Astrocyte (in vitro differentiated cells and primary cell): ENCODE measurements around the gene SLC6A19. TPM values are rescaled to one million over a fixed set of nuclear protein-coding genes. Genes with fewer than 3 reads are reported as not detected.

Experiments
- DNase-seq: peaks from one replicate; pipeline ENCODE4 v3.0.0-alpha.2; 2010; ENCODE audit warnings: low read depth
- FAIRE-seq: peaks from 2 replicates; lab custom pipeline; 2011; peaks lifted over from hg19 to GRCh38; lab: Jason Lieb, UNC
- H2AFZ ChIP-seq: 2 replicates; pipeline ENCODE4 v1.6.0; 2012; ENCODE audit warnings: low read depth, low read length, inconsistent platforms
- H3K27ac ChIP-seq: 2 replicates; pipeline ENCODE4 v1.5.1; 2011; ENCODE audit warnings: low read depth, low read length, inconsistent platforms
- H3K27me3 ChIP-seq: 2 replicates; pipeline ENCODE4 v1.6.0; 2011; ENCODE audit warnings: low read length, inconsistent platforms; ENCODE audit not compliant: insufficient read depth
- H3K36me3 ChIP-seq: 2 replicates; pipeline ENCODE4 v1.5.1; 2011; ENCODE audit warnings: low read length, inconsistent platforms; ENCODE audit not compliant: insufficient read depth
- H3K4me1 ChIP-seq: 2 replicates; pipeline ENCODE4 v1.5.1; 2011; ENCODE audit warnings: low read length, inconsistent platforms; ENCODE audit not compliant: insufficient read depth
- H3K4me2 ChIP-seq: 2 replicates; pipeline ENCODE4 v1.6.0; 2012; ENCODE audit warnings: low read length, inconsistent platforms
- H3K4me3 ChIP-seq: 2 replicates; pipeline ENCODE4 v1.5.1; 2011; ENCODE audit warnings: low read depth, mild to moderate bottlenecking, low read length, inconsistent platforms; ENCODE audit not compliant: insufficient read depth
- H3K79me2 ChIP-seq: 2 replicates; pipeline ENCODE4 v1.6.0; 2012; ENCODE audit warnings: mild to moderate bottlenecking, low read length, inconsistent platforms; ENCODE audit not compliant: insufficient read depth
- H3K9ac ChIP-seq: 2 replicates; pipeline ENCODE4 v1.6.0; 2012; ENCODE audit warnings: mild to moderate bottlenecking, low read length, inconsistent platforms
- H3K9me3 ChIP-seq: 2 replicates; pipeline ENCODE4 v1.5.1; 2012; ENCODE audit warnings: low read depth, mild to moderate bottlenecking, low read length, inconsistent platforms; ENCODE audit not compliant: insufficient read depth
- H4K20me1 ChIP-seq: 2 replicates; pipeline ENCODE4 v1.6.0; 2012; ENCODE audit warnings: low read length, inconsistent platforms; ENCODE audit not compliant: insufficient read depth
- H3K27ac Mint-ChIP-seq: one replicate; pipeline ENCODE4 v1.8.0; 2021; ENCODE audit warnings: mild to moderate bottlenecking, mixed read lengths; ENCODE audit not compliant: unreplicated experiment
- H3K27me3 Mint-ChIP-seq: one replicate; pipeline ENCODE4 v1.8.0; 2021; ENCODE audit warnings: low read depth, mixed read lengths; ENCODE audit not compliant: unreplicated experiment
- H3K36me3 Mint-ChIP-seq: one replicate; pipeline ENCODE4 v1.8.0; 2021; ENCODE audit warnings: low read depth, mixed read lengths; ENCODE audit not compliant: unreplicated experiment
- H3K4me1 Mint-ChIP-seq: one replicate; pipeline ENCODE4 v1.8.0; 2021; ENCODE audit warnings: low read depth, mixed read lengths; ENCODE audit not compliant: unreplicated experiment
- H3K4me3 Mint-ChIP-seq: one replicate; pipeline ENCODE4 v1.8.0; 2021; ENCODE audit warnings: mild to moderate bottlenecking, moderate library complexity, mixed read lengths; ENCODE audit not compliant: unreplicated experiment
- H3K9me3 Mint-ChIP-seq: one replicate; pipeline ENCODE4 v1.8.0; 2021; ENCODE audit warnings: mild to moderate bottlenecking, mixed read lengths; ENCODE audit not compliant: unreplicated experiment
- EZH2 ChIP-seq: IDR thresholded peaks from 2 replicates; pipeline ENCODE4 v1.6.1; 2012; ENCODE audit warnings: mild to moderate bottlenecking, low read length, inconsistent platforms; ENCODE audit not compliant: insufficient read depth
- total RNA-seq: library from RNA; stranded (reverse); gene quantifications from 2 replicates; pipeline ENCODE4 v1.2.1, GENCODE V29; 2021
- TF ChIP-seq, protein P1 (sequence below): IDR thresholded peaks from 2 replicates; pipeline ENCODE4 v1.5.1; 2011; ENCODE audit warnings: low read depth, mild to moderate bottlenecking, inconsistent platforms, low read length, moderate library complexity; ENCODE audit not compliant: insufficient read depth

SLC6A19 gene
- total RNA-seq, 1 donor from 2014 or later: not detected

DNA sequence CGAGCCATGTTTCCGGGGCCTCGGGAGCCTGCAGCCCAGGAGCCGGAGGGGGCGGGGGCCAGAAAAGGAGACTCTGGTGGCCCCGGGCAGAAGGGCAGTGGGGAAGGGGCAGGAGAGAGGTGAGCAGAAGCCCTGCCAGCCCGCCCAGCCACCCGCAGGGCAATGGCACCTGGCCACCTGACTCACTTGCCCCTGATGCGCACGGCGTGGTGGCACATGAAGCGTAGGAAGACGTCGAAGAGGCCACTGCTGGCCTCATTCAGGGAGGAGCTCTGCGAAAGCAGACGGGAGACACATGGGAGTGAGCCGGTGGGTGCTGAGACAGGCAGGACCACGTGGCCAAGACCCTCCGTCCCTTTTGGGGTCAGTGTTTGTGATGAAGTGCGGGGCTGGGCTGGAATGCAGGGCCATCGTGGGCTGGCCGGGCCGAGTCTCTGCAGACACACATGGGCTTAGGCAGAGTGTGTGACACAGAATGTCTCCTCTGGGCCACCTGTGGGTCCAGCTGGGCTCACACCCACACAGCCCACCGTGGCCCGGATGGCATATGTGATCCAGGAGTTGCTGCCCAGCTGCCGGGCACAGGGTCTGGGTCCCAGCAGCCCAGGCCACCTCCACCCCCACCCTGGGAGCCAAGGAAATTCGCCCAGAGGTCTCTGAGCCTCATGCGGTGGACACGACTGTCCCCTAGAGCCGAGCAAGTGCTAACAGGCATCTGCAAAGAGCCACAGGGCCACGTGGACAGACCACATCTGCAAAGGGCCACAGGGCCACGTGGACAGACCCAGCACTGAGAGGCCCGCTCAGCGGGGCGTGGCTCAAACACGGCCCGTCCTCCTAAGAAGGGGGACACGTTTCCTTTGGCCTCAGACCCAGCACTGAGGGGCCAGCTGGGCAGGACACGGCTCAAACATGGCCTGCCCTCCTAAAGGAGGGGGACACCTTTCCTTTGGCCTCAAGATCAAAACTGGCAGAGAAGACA lies 69.8 kb downstream of the SLC6A19 start:
- peaks cover 10% of the 10 kb centered on the region for H3K9me3 ChIP-seq
- no peaks in the 10 kb centered on the region for H3K79me2 ChIP-seq
- H2AFZ ChIP-seq: no peak overlapping the region
- no peaks in the 10 kb centered on the region for H3K4me1 ChIP-seq
- no peaks in the 10 kb centered on the region for H3K4me1 Mint-ChIP-seq
- no peak overlapping the region for H3K4me3 ChIP-seq
- H3K27me3 Mint-ChIP-seq: peaks cover 4% of the 10 kb centered on the region
- H3K4me2 ChIP-seq: no peak overlapping the region
- H3K27me3 ChIP-seq: no peaks in the 10 kb centered on the region
- no peak for TF ChIP-seq EZH2
- TF ChIP-seq, protein P1, sequence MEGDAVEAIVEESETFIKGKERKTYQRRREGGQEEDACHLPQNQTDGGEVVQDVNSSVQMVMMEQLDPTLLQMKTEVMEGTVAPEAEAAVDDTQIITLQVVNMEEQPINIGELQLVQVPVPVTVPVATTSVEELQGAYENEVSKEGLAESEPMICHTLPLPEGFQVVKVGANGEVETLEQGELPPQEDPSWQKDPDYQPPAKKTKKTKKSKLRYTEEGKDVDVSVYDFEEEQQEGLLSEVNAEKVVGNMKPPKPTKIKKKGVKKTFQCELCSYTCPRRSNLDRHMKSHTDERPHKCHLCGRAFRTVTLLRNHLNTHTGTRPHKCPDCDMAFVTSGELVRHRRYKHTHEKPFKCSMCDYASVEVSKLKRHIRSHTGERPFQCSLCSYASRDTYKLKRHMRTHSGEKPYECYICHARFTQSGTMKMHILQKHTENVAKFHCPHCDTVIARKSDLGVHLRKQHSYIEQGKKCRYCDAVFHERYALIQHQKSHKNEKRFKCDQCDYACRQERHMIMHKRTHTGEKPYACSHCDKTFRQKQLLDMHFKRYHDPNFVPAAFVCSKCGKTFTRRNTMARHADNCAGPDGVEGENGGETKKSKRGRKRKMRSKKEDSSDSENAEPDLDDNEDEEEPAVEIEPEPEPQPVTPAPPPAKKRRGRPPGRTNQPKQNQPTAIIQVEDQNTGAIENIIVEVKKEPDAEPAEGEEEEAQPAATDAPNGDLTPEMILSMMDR: no peak
- no peaks in the 10 kb centered on the region for H3K36me3 ChIP-seq
- no peaks in the 10 kb centered on the region for H3K9me3 Mint-ChIP-seq
- no peak overlapping the region for H3K9ac ChIP-seq
- H3K27ac ChIP-seq: no peak overlapping the region
- FAIRE-seq (no peak), DNase-seq (no peak)
- no peak overlapping the region for H3K4me3 Mint-ChIP-seq
- no peak overlapping the region for H3K27ac Mint-ChIP-seq
- H4K20me1 ChIP-seq: no peaks in the 10 kb centered on the region
- H3K36me3 Mint-ChIP-seq: no peaks in the 10 kb centered on the region

DNA sequence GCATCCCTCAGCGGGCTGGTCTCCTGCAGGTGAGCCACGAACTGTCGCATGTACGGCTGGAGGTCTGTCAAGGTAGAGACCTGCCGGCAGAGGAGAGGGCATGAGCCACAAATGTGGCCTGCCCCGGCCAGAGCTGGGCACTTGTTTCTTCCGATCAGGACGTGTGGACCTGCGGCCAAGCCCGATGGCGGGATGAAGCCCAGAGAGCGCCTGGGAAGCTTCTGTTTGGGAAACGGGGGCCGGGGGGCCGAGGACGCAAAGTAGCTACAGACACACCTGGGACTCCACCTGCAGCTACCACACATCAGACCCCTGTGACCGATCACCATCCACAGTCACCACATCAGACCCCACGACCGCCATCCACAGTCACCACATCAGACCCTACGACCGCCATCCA lies 70.8 kb downstream of the SLC6A19 start:
- H3K27me3 ChIP-seq: no peaks in the 10 kb centered on the region
- no peak overlapping the region for H3K4me3 ChIP-seq
- H4K20me1 ChIP-seq: no peaks in the 10 kb centered on the region
- peaks cover 10% of the 10 kb centered on the region for H3K9me3 ChIP-seq
- no peaks in the 10 kb centered on the region for H3K9me3 Mint-ChIP-seq
- no peak overlapping the region for H3K9ac ChIP-seq
- no peak overlapping the region for H3K27ac Mint-ChIP-seq
- H3K27ac ChIP-seq: no peak overlapping the region
- no peak overlapping the region for H2AFZ ChIP-seq
- TF ChIP-seq, protein P1: no peak
- TF ChIP-seq EZH2: no peak
- FAIRE-seq: no peak
- DNase-seq: no peak
- H3K4me1 Mint-ChIP-seq: no peaks in the 10 kb centered on the region
- no peak overlapping the region for H3K4me3 Mint-ChIP-seq
- no peak overlapping the region for H3K4me2 ChIP-seq
- H3K36me3 ChIP-seq: no peaks in the 10 kb centered on the region
- H3K4me1 ChIP-seq: no peaks in the 10 kb centered on the region
- peaks cover 5% of the 10 kb centered on the region for H3K27me3 Mint-ChIP-seq
- H3K36me3 Mint-ChIP-seq: no peaks in the 10 kb centered on the region
- no peaks in the 10 kb centered on the region for H3K79me2 ChIP-seq

DNA sequence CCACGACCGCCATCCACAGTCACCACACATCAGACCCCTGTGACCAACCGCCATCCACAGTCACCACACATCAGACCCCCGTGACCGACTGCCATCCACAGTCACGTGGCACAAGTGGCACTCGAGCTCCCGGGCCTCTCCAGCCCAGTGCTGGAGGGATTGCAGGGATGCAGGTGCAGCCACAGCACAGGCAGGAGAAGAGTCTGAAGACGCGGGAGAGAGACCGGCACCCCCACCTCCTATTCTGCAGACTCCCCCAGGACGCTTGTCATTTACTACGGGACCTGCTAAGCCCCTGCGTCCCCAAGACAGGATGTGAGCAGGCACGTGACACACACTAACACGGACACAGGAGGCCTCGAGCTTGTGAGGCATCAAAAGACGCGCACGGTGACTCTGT lies 72.3 kb downstream of the SLC6A19 start:
- Histone ChIP-seq H3K4me2 (no peak overlapping the region), H2AFZ (no peak overlapping the region), H3K4me1 (no peaks in the 10 kb centered on the region), H3K9me3 (peaks cover 10% of the 10 kb centered on the region), H4K20me1 (no peaks in the 10 kb centered on the region), H3K27me3 (no peaks in the 10 kb centered on the region), H3K36me3 (no peaks in the 10 kb centered on the region), H3K9ac (no peak overlapping the region), H3K27ac (no peak overlapping the region), H3K4me3 (no peak overlapping the region), H3K79me2 (no peaks in the 10 kb centered on the region)
- Mint-ChIP-seq H3K4me1 (no peaks in the 10 kb centered on the region), H3K9me3 (no peaks in the 10 kb centered on the region), H3K36me3 (no peaks in the 10 kb centered on the region), H3K27ac (no peak overlapping the region), H3K4me3 (no peak overlapping the region), H3K27me3 (peaks cover 5% of the 10 kb centered on the region)
- TF ChIP-seq, protein P1: no peak
- TF ChIP-seq EZH2: no peak
- no peak for DNase-seq
- FAIRE-seq: no peak
